A549 (cell line): ENCODE measurements around the gene NEURL1. TPM values are rescaled to one million over a fixed set of nuclear protein-coding genes. Genes with fewer than 3 reads are reported as not detected.

Experiments used
- ATAC-seq, 2 experiments: fragments of 200-7000 bp in 1 of 2; fragments of >200 bp in 1 of 2; cut with Nextera tagmentation in 1 of 2; cut with Tn5 transposase in 1 of 2; 3 replicates each; pipeline versions ENCODE4 v1.8.0 to v1.9.1; 2018 to 2020; ENCODE audit warnings: mild to moderate bottlenecking in 1 of 2, moderate library complexity in 1 of 2
- CTCF ChIA-PET: fragments of 300-600 bp; sonication (Branson Sonifier 250); formaldehyde crosslinking; extraction: SDS; loops from one replicate; lab custom pipeline; 2021; ENCODE audit warnings: antibody characterized with exemption, inconsistent platforms; lab: Yijun Ruan, JAX
- POLR2A ChIA-PET: fragments of 350-600 bp; formaldehyde crosslinking; extraction: SDS; loops from one replicate; lab custom pipeline; 2021; ENCODE audit warnings: antibody characterized with exemption, inconsistent platforms; lab: Yijun Ruan, JAX
- DNase-seq, 2 experiments: peaks; one replicate each; pipeline versions ENCODE4 v3.0.0 to v3.0.0-alpha.2; 2011 to 2016; ENCODE audit warnings: low read depth in 1 of 2, low spot score in 1 of 2
- FAIRE-seq: peaks from 2 replicates; lab custom pipeline; 2011; peaks lifted over from hg19 to GRCh38; lab: Jason Lieb, UNC
- H3K27ac ChIP-seq, 2 experiments: fragments of >200 bp; sonication (Bioruptor Twin); formaldehyde crosslinking; 3 replicates each; pipeline ENCODE4 v1.5.1; 2016 to 2017
- H3K4me1 ChIP-seq: fragments of >200 bp; sonication (Bioruptor Twin); formaldehyde crosslinking; 3 replicates; pipeline ENCODE4 v1.6.1; 2016
- H3K4me2 ChIP-seq: fragments of >200 bp; sonication (Bioruptor Twin); formaldehyde crosslinking; 3 replicates; pipeline ENCODE4 v1.6.1; 2016
- H3K4me3 ChIP-seq: fragments of >200 bp; sonication (Bioruptor Twin); formaldehyde crosslinking; 3 replicates; pipeline ENCODE4 v1.5.1; 2016
- H3K9me3 ChIP-seq: fragments of >200 bp; sonication (Bioruptor Twin); formaldehyde crosslinking; 3 replicates; pipeline ENCODE4 v1.6.1; 2016
- BHLHE40 ChIP-seq: IDR thresholded peaks from 2 replicates; pipeline ENCODE4 v1.6.1; 2012; ENCODE audit warnings: low read depth, low read length, inconsistent platforms
- CHD4 ChIP-seq: fragments of 200-600 bp; sonication (generic); IDR thresholded peaks from 2 replicates; pipeline ENCODE4 v1.6.1; 2016; ENCODE audit warnings: antibody characterized with exemption, mild to moderate bottlenecking, borderline replicate concordance
- CTCF ChIP-seq: fragments of >200 bp; sonication (Bioruptor Twin); formaldehyde crosslinking; IDR thresholded peaks from 3 replicates; pipeline ENCODE4 v1.5.1; 2016
- EHMT2 ChIP-seq: fragments of 200-600 bp; sonication (generic); IDR thresholded peaks from 2 replicates; pipeline ENCODE4 v1.6.1; 2016; ENCODE audit warnings: antibody characterized with exemption, low read depth, mild to moderate bottlenecking, moderate library complexity
- EP300 ChIP-seq, 2 experiments: fragments of >200 bp; sonication (Bioruptor Twin); formaldehyde crosslinking; IDR thresholded peaks; 2 replicates in 1 of 2; 3 replicates in 1 of 2; pipeline ENCODE4 v1.6.1; 2016 to 2017
- FOSB ChIP-seq: fragments of 250-450 bp; sonication (Bioruptor Pico); IDR thresholded peaks from 2 replicates; pipeline ENCODE4 v1.5.0; 2020; ENCODE audit warnings: mild to moderate bottlenecking, moderate library complexity
- FOXS1 ChIP-seq: fragments of 250-450 bp; sonication (Bioruptor Pico); IDR thresholded peaks from 2 replicates; pipeline ENCODE4 v1.5.0; 2020; ENCODE audit warnings: mild to moderate bottlenecking, moderate library complexity
- HES2 ChIP-seq: fragments of >200 bp; sonication (Bioruptor Twin); formaldehyde crosslinking; IDR thresholded peaks from 2 replicates; pipeline ENCODE4 v1.6.1; 2016
- HEYL ChIP-seq: fragments of 250-450 bp; sonication (Bioruptor Pico); IDR thresholded peaks from 2 replicates; pipeline ENCODE4 v1.8.0; 2021; ENCODE audit warnings: mild to moderate bottlenecking, moderate library complexity
- HMGXB4 ChIP-seq: fragments of 250-450 bp; sonication (Bioruptor Pico); IDR thresholded peaks from 2 replicates; pipeline ENCODE4 v1.5.0; 2021; ENCODE audit warnings: mild to moderate bottlenecking, moderate library complexity, borderline replicate concordance
- HOXA7 ChIP-seq: fragments of 250-450 bp; sonication (Bioruptor Pico); IDR thresholded peaks from 2 replicates; pipeline ENCODE4 v1.5.0; 2020; ENCODE audit warnings: mild to moderate bottlenecking, moderate library complexity
- KDM1A ChIP-seq: fragments of 200-600 bp; sonication (generic); IDR thresholded peaks from 2 replicates; pipeline ENCODE4 v1.6.1; 2016; ENCODE audit warnings: low read depth, mild to moderate bottlenecking
- NR3C1 ChIP-seq: fragments of >200 bp; sonication (Bioruptor Twin); formaldehyde crosslinking; IDR thresholded peaks from 3 replicates; pipeline ENCODE4 v1.6.1; 2017
- POLR2AphosphoS2 ChIP-seq: conservative IDR thresholded peaks from 2 replicates; pipeline ENCODE4 v1.6.1; 2012; ENCODE audit warnings: low read length, improper control_type of control experiment, inconsistent platforms
- RCOR1 ChIP-seq: fragments of 150-350 bp; IDR thresholded peaks from 2 replicates; pipeline ENCODE4 v1.6.1; 2014; ENCODE audit warnings: antibody characterized with exemption, low read length, low read depth
- REST ChIP-seq: fragments of 200-600 bp; sonication (generic); IDR thresholded peaks from 2 replicates; pipeline ENCODE4 v1.6.1; 2016; ENCODE audit warnings: antibody characterized with exemption, mild to moderate bottlenecking, moderate library complexity
- RNF2 ChIP-seq: fragments of 200-600 bp; sonication (generic); IDR thresholded peaks from 2 replicates; pipeline ENCODE4 v1.6.1; 2016; ENCODE audit warnings: low read depth, mild to moderate bottlenecking, antibody characterized with exemption, moderate library complexity, borderline replicate concordance
- TFCP2L1 ChIP-seq: fragments of 250-450 bp; sonication (Bioruptor Pico); IDR thresholded peaks from 2 replicates; pipeline ENCODE4 v1.5.0; 2021; ENCODE audit warnings: mild to moderate bottlenecking
- WGBS: methylation state at CpG from one replicate; pipeline ENCODE4 v1.1.6; 2017; ENCODE audit errors: missing lambda C conversion rate; 5-methylcytosine and 5-hydroxymethylcytosine counted together
- polyA plus RNA-seq, 4 experiments: library from polyadenylated mRNA; depleted of rRNA in 3 of 4; stranded (reverse); fragments of >200 nt; fragmentation: RNase III in 1 of 4; extraction: RNeasy Plus Mini Kit Qiagen cat#74134 plus additional on column Dnase treatment in 1 of 4; gene quantifications; 2 replicates in 3 of 4; 3 replicates in 1 of 4; pipeline ENCODE4 v1.2.3, GENCODE V29; 2011 to 2017

Gene NEURL1
- polyA plus RNA-seq, 2 of the 4 experiments (the other 2 are of a cell fraction): 0.06 to 0.37 TPM

- ChIA-PET POLR2A (no interaction called here), CTCF (interaction anchor here (1.6 to 1.8 kb wide), 2 partner anchors 12 to 13 kb away, joined by 4 to 5 read pairs; no protein-coding TSS in a partner anchor)
- FAIRE-seq: no peak
Measured at GRCh38 chr10:103635580-103635979, 142.1 kb downstream of the NEURL1 start.

GRCh38 chr10:103636492-103636891 is 143.0 kb downstream of the NEURL1 start:
- 95% methylated on average over 5 of the region's 5 CpGs for WGBS
- POLR2A ChIA-PET: no interaction called here
- no peak overlapping the region for H3K4me2 ChIP-seq
- FAIRE-seq (no peak), ATAC-seq (no peak), DNase-seq (no peak)
- H3K4me3 ChIP-seq: no peak overlapping the region
- no peaks in the 10 kb centered on the region; the same call in 2 of the 3 replicates for H3K4me1 ChIP-seq
- no peaks in the 10 kb centered on the region for H3K9me3 ChIP-seq
- TF ChIP-seq HMGXB4 (CRISPR knock-in tag) (no peak), CTCF (no peak), EHMT2 (no peak), HOXA7 (CRISPR knock-in tag) (no peak)
- H3K27ac ChIP-seq: no peak overlapping the region
- CTCF ChIA-PET: interaction anchor here (1.6 to 2.5 kb wide), 3 partner anchors 14 to 50 kb away, joined by 5 to 12 read pairs (median 5); no protein-coding TSS in a partner anchor

More at GRCh38 chr10:103635580-103635979, 142.1 kb downstream of the NEURL1 start:
- ATAC-seq (no peak), DNase-seq (no peak)
- WGBS: 78% methylated on average over 4 of the region's 5 CpGs
- Histone ChIP-seq H3K4me2 (no peak overlapping the region), H3K27ac (no peak overlapping the region), H3K9me3 (no peaks in the 10 kb centered on the region), H3K4me3 (no peak overlapping the region), H3K4me1 (no peaks in the 10 kb centered on the region; the same call in 2 of the 3 replicates)
- TF ChIP-seq FOSB (CRISPR knock-in tag) (no peak), POLR2AphosphoS2 (no peak), HES2 (no peak), BHLHE40 (no peak), HMGXB4 (CRISPR knock-in tag) (no peak), FOXS1 (CRISPR knock-in tag) (no peak)
- TF ChIP-seq, all 56 proteins: peak for 0

GRCh38 chr10:103637011-103637410 is 143.5 kb downstream of the NEURL1 start:
- ChIA-PET POLR2A (no interaction called here), CTCF (interaction anchor here (0.7 to 2.5 kb wide), 6 partner anchors 15 to 76 kb away, joined by 3 to 12 read pairs (median 4); no protein-coding TSS in a partner anchor)
- Histone ChIP-seq H3K4me1 (no peaks in the 10 kb centered on the region; the same call in 2 of the 3 replicates), H3K4me2 (no peak overlapping the region), H3K4me3 (no peak overlapping the region), H3K27ac (no peak overlapping the region), H3K9me3 (no peaks in the 10 kb centered on the region)
- no peak for TF ChIP-seq KDM1A
- TF ChIP-seq REST: no peak
- TF ChIP-seq TFCP2L1: no peak
- TF ChIP-seq RNF2: no peak
- TF ChIP-seq CTCF: no peak
- no peak for TF ChIP-seq RCOR1
- no peak for TF ChIP-seq HEYL (CRISPR knock-in tag)
- no peak for TF ChIP-seq NR3C1
- no peak for TF ChIP-seq BHLHE40
- no peak for TF ChIP-seq EP300 (IDR thresholded peaks at IDR 0.05)
- no peak for TF ChIP-seq CHD4
- no peak for DNase-seq
- ATAC-seq: no peak
- 86% methylated on average over 10 of the region's 10 CpGs for WGBS
- no peak for FAIRE-seq
